ENCODE measurements around the gene RYR2.

- TF ChIP-seq POU6F1 (CRISPR knock-in tag; IDR thresholded peaks at IDR 0.05; ENCODE audit: borderline replicate concordance, low read depth) (no peak), ZFP3 (CRISPR knock-in tag; IDR thresholded peaks at IDR 0.05) (no peak), ZNF565 (CRISPR knock-in tag; conservative IDR thresholded peaks at IDR 0.05; ENCODE audit: low read depth) (no peak), ZFP30 (CRISPR knock-in tag; IDR thresholded peaks at IDR 0.05) (no peak), CREB5 (CRISPR knock-in tag; IDR thresholded peaks at IDR 0.05; ENCODE audit: low read depth) (no peak), BACH2 (CRISPR knock-in tag; IDR thresholded peaks at IDR 0.05; ENCODE audit: borderline replicate concordance) (no peak), PATZ1 (CRISPR knock-in tag; IDR thresholded peaks at IDR 0.05; ENCODE audit: borderline replicate concordance) (no peak), TOX (CRISPR knock-in tag; IDR thresholded peaks at IDR 0.05; ENCODE audit: borderline replicate concordance) (no peak), ZNF8 (CRISPR knock-in tag; IDR thresholded peaks at IDR 0.05) (no peak), ZNF70 (CRISPR knock-in tag; IDR thresholded peaks at IDR 0.05) (no peak), TSHZ2 (CRISPR knock-in tag; IDR thresholded peaks at IDR 0.05) (no peak), RARB (CRISPR knock-in tag; IDR thresholded peaks at IDR 0.05) (no peak), ZC3H10 (CRISPR knock-in tag; IDR thresholded peaks at IDR 0.05) (no peak), OSR1 (CRISPR knock-in tag; IDR thresholded peaks at IDR 0.05) (no peak)
Observed at GRCh38 chr1:237145379-237146135, 103.6 kb downstream of the RYR2 start.
